A549 (cell line): ENCODE measurements around the gene ANTXR2. TPM values are rescaled to one million over a fixed set of nuclear protein-coding genes. Genes with fewer than 3 reads are reported as not detected.

Experiments
- ATAC-seq, 2 experiments: fragments of 200-7000 bp in 1 of 2; fragments of >200 bp in 1 of 2; cut with Nextera tagmentation in 1 of 2; cut with Tn5 transposase in 1 of 2; 3 replicates each; pipeline versions ENCODE4 v1.8.0 to v1.9.1; 2018 to 2020; ENCODE audit warnings: mild to moderate bottlenecking in 1 of 2, moderate library complexity in 1 of 2
- CTCF ChIA-PET: fragments of 300-600 bp; sonication (Branson Sonifier 250); formaldehyde crosslinking; extraction: SDS; loops from one replicate; lab custom pipeline; 2021; ENCODE audit warnings: antibody characterized with exemption, inconsistent platforms; lab: Yijun Ruan, JAX
- POLR2A ChIA-PET: fragments of 350-600 bp; formaldehyde crosslinking; extraction: SDS; loops from one replicate; lab custom pipeline; 2021; ENCODE audit warnings: antibody characterized with exemption, inconsistent platforms; lab: Yijun Ruan, JAX
- DNase-seq, 2 experiments: peaks; one replicate each; pipeline versions ENCODE4 v3.0.0 to v3.0.0-alpha.2; 2011 to 2016; ENCODE audit warnings: low read depth in 1 of 2, low spot score in 1 of 2
- FAIRE-seq: peaks from 2 replicates; lab custom pipeline; 2011; peaks lifted over from hg19 to GRCh38; lab: Jason Lieb, UNC
- H3K27ac ChIP-seq, 2 experiments: fragments of >200 bp; sonication (Bioruptor Twin); formaldehyde crosslinking; 3 replicates each; pipeline ENCODE4 v1.5.1; 2016 to 2017
- H3K4me1 ChIP-seq: fragments of >200 bp; sonication (Bioruptor Twin); formaldehyde crosslinking; 3 replicates; pipeline ENCODE4 v1.6.1; 2016
- H3K4me2 ChIP-seq: fragments of >200 bp; sonication (Bioruptor Twin); formaldehyde crosslinking; 3 replicates; pipeline ENCODE4 v1.6.1; 2016
- H3K4me3 ChIP-seq: fragments of >200 bp; sonication (Bioruptor Twin); formaldehyde crosslinking; 3 replicates; pipeline ENCODE4 v1.5.1; 2016
- H3K9me3 ChIP-seq: fragments of >200 bp; sonication (Bioruptor Twin); formaldehyde crosslinking; 3 replicates; pipeline ENCODE4 v1.6.1; 2016
- ATOH8 ChIP-seq: fragments of 250-450 bp; sonication (Bioruptor Pico); IDR thresholded peaks from 2 replicates; pipeline ENCODE4 v1.5.0; 2020; ENCODE audit warnings: low read depth, mild to moderate bottlenecking, moderate library complexity
- BHLHE40 ChIP-seq: IDR thresholded peaks from 2 replicates; pipeline ENCODE4 v1.6.1; 2012; ENCODE audit warnings: low read depth, low read length, inconsistent platforms
- CHD4 ChIP-seq: fragments of 200-600 bp; sonication (generic); IDR thresholded peaks from 2 replicates; pipeline ENCODE4 v1.6.1; 2016; ENCODE audit warnings: antibody characterized with exemption, mild to moderate bottlenecking, borderline replicate concordance
- FOSB ChIP-seq: fragments of 250-450 bp; sonication (Bioruptor Pico); IDR thresholded peaks from 2 replicates; pipeline ENCODE4 v1.5.0; 2020; ENCODE audit warnings: mild to moderate bottlenecking, moderate library complexity
- HDAC2 ChIP-seq: fragments of 200-600 bp; sonication (generic); IDR thresholded peaks from 2 replicates; pipeline ENCODE4 v1.6.1; 2016
- HES2 ChIP-seq: fragments of >200 bp; sonication (Bioruptor Twin); formaldehyde crosslinking; IDR thresholded peaks from 2 replicates; pipeline ENCODE4 v1.6.1; 2016
- HEYL ChIP-seq: fragments of 250-450 bp; sonication (Bioruptor Pico); IDR thresholded peaks from 2 replicates; pipeline ENCODE4 v1.8.0; 2021; ENCODE audit warnings: mild to moderate bottlenecking, moderate library complexity
- HMGXB4 ChIP-seq: fragments of 250-450 bp; sonication (Bioruptor Pico); IDR thresholded peaks from 2 replicates; pipeline ENCODE4 v1.5.0; 2021; ENCODE audit warnings: mild to moderate bottlenecking, moderate library complexity, borderline replicate concordance
- HOXA7 ChIP-seq: fragments of 250-450 bp; sonication (Bioruptor Pico); IDR thresholded peaks from 2 replicates; pipeline ENCODE4 v1.5.0; 2020; ENCODE audit warnings: mild to moderate bottlenecking, moderate library complexity
- HOXB5 ChIP-seq: fragments of 250-450 bp; sonication (Bioruptor Pico); IDR thresholded peaks from 2 replicates; pipeline ENCODE4 v1.5.0; 2020; ENCODE audit warnings: mild to moderate bottlenecking, moderate library complexity
- JUNB ChIP-seq: fragments of >200 bp; sonication (Bioruptor Twin); formaldehyde crosslinking; IDR thresholded peaks from 2 replicates; pipeline ENCODE4 v1.6.1; 2016
- NFE2L2 ChIP-seq: fragments of 150-350 bp; conservative IDR thresholded peaks from 2 replicates; pipeline ENCODE4 v1.6.1; 2014; ENCODE audit warnings: low read length
- RAD21 ChIP-seq, 2 experiments: fragments of >200 bp in 1 of 2; sonication (Bioruptor Twin) in 1 of 2; formaldehyde crosslinking in 1 of 2; IDR thresholded peaks in 1 of 2; conservative IDR thresholded peaks in 1 of 2; 2 replicates in 1 of 2; 3 replicates in 1 of 2; pipeline ENCODE4 v1.6.1; 2012 to 2018; ENCODE audit warnings: inconsistent platforms in 1 of 2
- RFX5 ChIP-seq: fragments of 450-650 bp; IDR thresholded peaks from 2 replicates; pipeline ENCODE4 v1.7.1; 2014; ENCODE audit warnings: antibody characterized with exemption, mild to moderate bottlenecking, moderate library complexity
- SREBF2 ChIP-seq: fragments of 450-650 bp; IDR thresholded peaks from 2 replicates; pipeline ENCODE4 v1.6.1; 2014; ENCODE audit warnings: mild to moderate bottlenecking, moderate library complexity
- WGBS: methylation state at CpG from one replicate; pipeline ENCODE4 v1.1.6; 2017; ENCODE audit errors: missing lambda C conversion rate; 5-methylcytosine and 5-hydroxymethylcytosine counted together
- polyA plus RNA-seq, 4 experiments: library from polyadenylated mRNA; depleted of rRNA in 3 of 4; stranded (reverse); fragments of >200 nt; fragmentation: RNase III in 1 of 4; extraction: RNeasy Plus Mini Kit Qiagen cat#74134 plus additional on column Dnase treatment in 1 of 4; gene quantifications; 2 replicates in 3 of 4; 3 replicates in 1 of 4; pipeline ENCODE4 v1.2.3, GENCODE V29; 2011 to 2017
- TF ChIP-seq, protein P1 (sequence below): IDR thresholded peaks from 2 replicates; pipeline ENCODE4 v1.6.1; 2012; ENCODE audit warnings: low read depth, borderline replicate concordance
- TF ChIP-seq, protein P2 (sequence below): IDR thresholded peaks from 2 replicates; pipeline ENCODE4 v1.6.1; 2012

ANTXR2 gene
- polyA plus RNA-seq, 2 of the 4 experiments (the other 2 are of a cell fraction): 2.3 to 3.0 TPM

DNA sequence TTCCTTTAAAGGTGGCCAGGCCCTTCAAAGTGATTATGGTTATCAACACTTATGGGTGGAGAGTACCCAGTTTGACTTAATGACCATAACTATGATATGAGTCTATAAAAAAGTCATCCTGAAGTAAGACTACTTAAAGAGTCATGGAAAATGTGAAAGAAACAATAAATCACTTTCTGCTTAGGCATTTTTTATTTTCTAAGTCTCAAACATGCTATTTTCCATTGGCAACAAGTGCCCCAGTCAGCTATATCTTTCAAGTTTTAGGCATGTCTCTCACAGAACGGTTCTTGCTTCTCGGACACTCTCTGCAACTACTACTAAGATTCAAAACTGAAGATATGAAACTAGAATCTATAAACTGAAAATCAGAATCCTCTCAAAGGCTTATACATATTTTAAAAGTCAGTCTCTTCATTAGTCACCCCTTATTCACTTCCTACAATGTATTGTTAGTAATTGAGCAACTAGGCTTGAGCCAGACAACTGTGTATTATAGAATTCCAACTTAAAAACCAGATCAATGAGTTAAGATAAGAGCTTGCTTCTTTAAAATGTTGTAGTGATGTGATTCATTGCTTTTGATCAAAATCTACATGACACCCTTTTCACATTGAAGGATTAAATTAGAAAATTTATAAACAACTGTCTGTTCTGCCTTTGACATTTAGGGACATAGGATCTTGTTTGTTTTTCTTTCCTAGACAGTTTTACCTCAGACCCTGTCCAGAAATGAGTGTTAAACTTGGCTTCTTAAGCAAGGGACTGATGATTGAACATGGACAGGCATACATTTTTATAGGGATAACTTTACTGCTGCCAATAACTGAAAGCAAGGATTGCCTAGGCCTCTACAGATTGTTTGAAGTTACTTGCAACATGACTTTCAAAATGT, 2.9 kb downstream of the ANTXR2 start:
- Histone ChIP-seq H3K27ac (no peak overlapping the region), H3K4me1 (peaks cover 12% of the 10 kb centered on the region; the same call in 2 of the 3 replicates), H3K9me3 (no peaks in the 10 kb centered on the region), H3K4me2 (no peak overlapping the region), H3K4me3 (no peak overlapping the region)
- ChIA-PET CTCF (no interaction called here), POLR2A (no interaction called here)
- no peak for ATAC-seq
- 91% methylated on average over 2 of the region's 2 CpGs for WGBS
- TF ChIP-seq ATOH8 (CRISPR knock-in tag) (no peak), FOSB (no peak), HOXA7 (CRISPR knock-in tag) (no peak), RFX5 (no peak), RAD21 (conservative IDR thresholded peaks at IDR 0.05 in 1 of 2, IDR thresholded peaks at IDR 0.05 in 1 of 2) (no peak), SREBF2 (no peak), NFE2L2 (no peak), JUNB (no peak), CHD4 (no peak), HES2 (no peak), BHLHE40 (no peak), HMGXB4 (CRISPR knock-in tag) (no peak), HDAC2 (no peak), HOXB5 (CRISPR knock-in tag) (no peak)
- TF ChIP-seq, protein P1, sequence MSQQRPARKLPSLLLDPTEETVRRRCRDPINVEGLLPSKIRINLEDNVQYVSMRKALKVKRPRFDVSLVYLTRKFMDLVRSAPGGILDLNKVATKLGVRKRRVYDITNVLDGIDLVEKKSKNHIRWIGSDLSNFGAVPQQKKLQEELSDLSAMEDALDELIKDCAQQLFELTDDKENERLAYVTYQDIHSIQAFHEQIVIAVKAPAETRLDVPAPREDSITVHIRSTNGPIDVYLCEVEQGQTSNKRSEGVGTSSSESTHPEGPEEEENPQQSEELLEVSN: no peak
- FAIRE-seq: no peak
- no peak for DNase-seq

GRCh38 chr4:80069108-80069836, 3.8 kb downstream of the ANTXR2 start:
- POLR2A ChIA-PET: no interaction called here

More at GRCh38 chr4:80069108-80069836, 3.8 kb downstream of the ANTXR2 start:
- no peak for ATAC-seq
- H3K27ac ChIP-seq: no peak overlapping the region
- CTCF ChIA-PET: no interaction called here
- H3K4me2 ChIP-seq: no peak overlapping the region
- TF ChIP-seq, protein P2, sequence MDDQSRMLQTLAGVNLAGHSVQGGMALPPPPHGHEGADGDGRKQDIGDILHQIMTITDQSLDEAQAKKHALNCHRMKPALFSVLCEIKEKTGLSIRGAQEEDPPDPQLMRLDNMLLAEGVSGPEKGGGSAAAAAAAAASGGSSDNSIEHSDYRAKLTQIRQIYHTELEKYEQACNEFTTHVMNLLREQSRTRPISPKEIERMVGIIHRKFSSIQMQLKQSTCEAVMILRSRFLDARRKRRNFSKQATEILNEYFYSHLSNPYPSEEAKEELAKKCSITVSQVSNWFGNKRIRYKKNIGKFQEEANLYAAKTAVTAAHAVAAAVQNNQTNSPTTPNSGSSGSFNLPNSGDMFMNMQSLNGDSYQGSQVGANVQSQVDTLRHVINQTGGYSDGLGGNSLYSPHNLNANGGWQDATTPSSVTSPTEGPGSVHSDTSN: no peak
- no peak for TF ChIP-seq HEYL
- TF ChIP-seq SREBF2: no peak
- FAIRE-seq: no peak
- no peak for DNase-seq
- H3K4me3 ChIP-seq: no peak overlapping the region
- peaks cover 12% of the 10 kb centered on the region; the same call in 2 of the 3 replicates for H3K4me1 ChIP-seq
- no peaks in the 10 kb centered on the region for H3K9me3 ChIP-seq
- WGBS: 79% methylated on average over 5 of the region's 5 CpGs
